ENCODE data around the gene MXRA7.
"Not testable (repeated sequence)": the region's sequence is repeated elsewhere in the genome, so short reads cannot be mapped to it uniquely, and the experiment has no call there.

DNA sequence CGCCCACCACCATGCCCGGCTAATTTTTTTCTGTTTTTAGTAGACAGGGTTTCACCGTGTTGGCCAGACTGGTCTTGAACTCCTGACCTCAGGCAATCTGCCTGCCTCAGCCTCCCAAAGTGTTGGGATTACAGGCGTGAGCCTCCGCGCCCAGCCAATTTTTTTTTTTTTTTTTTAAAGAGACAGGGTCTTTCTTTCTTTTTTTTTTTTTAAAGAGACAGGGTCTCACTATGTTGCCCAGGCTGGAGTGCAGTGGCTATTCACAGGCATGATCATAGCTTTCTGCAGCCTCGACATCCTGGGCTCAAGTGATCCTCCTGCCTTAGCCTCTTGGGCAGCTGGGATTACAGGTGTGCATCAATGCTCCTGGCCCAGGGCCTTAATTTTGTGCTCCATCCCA lies 1.6 kb upstream of the MXRA7 start:
- TF ChIP-seq, protein P1, sequence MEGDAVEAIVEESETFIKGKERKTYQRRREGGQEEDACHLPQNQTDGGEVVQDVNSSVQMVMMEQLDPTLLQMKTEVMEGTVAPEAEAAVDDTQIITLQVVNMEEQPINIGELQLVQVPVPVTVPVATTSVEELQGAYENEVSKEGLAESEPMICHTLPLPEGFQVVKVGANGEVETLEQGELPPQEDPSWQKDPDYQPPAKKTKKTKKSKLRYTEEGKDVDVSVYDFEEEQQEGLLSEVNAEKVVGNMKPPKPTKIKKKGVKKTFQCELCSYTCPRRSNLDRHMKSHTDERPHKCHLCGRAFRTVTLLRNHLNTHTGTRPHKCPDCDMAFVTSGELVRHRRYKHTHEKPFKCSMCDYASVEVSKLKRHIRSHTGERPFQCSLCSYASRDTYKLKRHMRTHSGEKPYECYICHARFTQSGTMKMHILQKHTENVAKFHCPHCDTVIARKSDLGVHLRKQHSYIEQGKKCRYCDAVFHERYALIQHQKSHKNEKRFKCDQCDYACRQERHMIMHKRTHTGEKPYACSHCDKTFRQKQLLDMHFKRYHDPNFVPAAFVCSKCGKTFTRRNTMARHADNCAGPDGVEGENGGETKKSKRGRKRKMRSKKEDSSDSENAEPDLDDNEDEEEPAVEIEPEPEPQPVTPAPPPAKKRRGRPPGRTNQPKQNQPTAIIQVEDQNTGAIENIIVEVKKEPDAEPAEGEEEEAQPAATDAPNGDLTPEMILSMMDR (IDR thresholded peaks at IDR 0.05; ENCODE audit: extremely low read depth in 1 of 2, insufficient read depth in 1 of 2, low read depth in 1 of 2, low read length in 2 of 2): not testable (repeated sequence)
- not testable (repeated sequence) for TF ChIP-seq EZH2 (IDR thresholded peaks at IDR 0.05; ENCODE audit: borderline replicate concordance, low read depth, low read length, severe bottlenecking); POLR2AphosphoS5 (IDR thresholded peaks at IDR 0.05; ENCODE audit: insufficient read depth, low read depth, low read length); FOS (IDR thresholded peaks at IDR 0.05; ENCODE audit: borderline replicate concordance, insufficient read depth, low read length); POLR2A (IDR thresholded peaks at IDR 0.05; ENCODE audit: low read depth, low read length); JUN (IDR thresholded peaks at IDR 0.05; ENCODE audit: borderline replicate concordance, insufficient read depth, insufficient read length, low read depth); MYC (IDR thresholded peaks at IDR 0.05; ENCODE audit: low read depth, low read length); GATA2 (IDR thresholded peaks at IDR 0.05; ENCODE audit: insufficient read depth, insufficient read length, low read depth, low read length)
- TF ChIP-seq, protein P2, sequence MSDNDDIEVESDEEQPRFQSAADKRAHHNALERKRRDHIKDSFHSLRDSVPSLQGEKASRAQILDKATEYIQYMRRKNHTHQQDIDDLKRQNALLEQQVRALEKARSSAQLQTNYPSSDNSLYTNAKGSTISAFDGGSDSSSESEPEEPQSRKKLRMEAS (IDR thresholded peaks at IDR 0.05; ENCODE audit: insufficient read depth, insufficient read length): not testable (repeated sequence)
